Astrocyte of the spinal cord (primary cell): ENCODE data around the gene TMC3.

Source experiments
- DNase-seq: peaks from one replicate; pipeline ENCODE4 v3.0.0; 2011; ENCODE audit warnings: low read depth, low spot score
- H3K4me3 ChIP-seq: 2 replicates; pipeline ENCODE4 v1.5.1; 2011; ENCODE audit warnings: low read depth, mild to moderate bottlenecking, low read length, moderate library complexity
- in situ Hi-C: cut with HindIII; loops from 2 replicates; pipeline ENCODE4 v1.10.0; 2017; ENCODE audit warnings: low sequenced_read_pairs
- TF ChIP-seq, protein P1 (sequence below): IDR thresholded peaks from 2 replicates; pipeline ENCODE4 v1.5.1; 2012; ENCODE audit warnings: low read depth, mild to moderate bottlenecking, low read length, inconsistent platforms

TMC3 gene

DNA sequence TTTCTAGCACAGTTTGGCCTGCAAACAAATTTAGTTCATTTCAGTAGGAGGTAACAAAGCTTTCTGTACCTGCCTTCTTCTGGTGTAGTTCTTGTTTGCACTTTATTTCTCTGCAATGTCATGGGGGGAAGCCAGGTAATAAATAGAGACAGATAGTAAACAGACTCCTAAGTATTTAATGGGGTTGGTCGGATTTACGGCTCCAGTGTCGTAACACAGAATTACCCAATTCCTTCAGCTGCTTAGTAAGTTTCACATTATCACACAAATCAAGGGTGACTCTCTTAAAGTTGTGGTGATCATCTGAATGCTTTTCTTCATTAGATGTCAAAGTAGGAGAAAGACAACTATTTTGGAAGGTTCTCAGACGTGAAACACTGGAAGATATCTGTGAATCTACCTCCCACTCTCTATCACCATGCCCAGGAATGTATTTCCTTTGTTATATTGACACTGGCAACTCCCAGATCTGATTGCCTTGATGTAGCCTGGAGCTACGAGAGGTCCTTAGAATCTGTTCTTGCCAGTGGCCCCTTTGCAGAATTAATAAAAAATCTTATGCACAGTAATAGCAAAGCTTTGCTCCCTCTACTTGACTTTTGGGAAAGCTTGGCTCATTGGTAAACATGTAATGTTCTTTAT lies 25.0 kb upstream of the TMC3 start:
- TF ChIP-seq, protein P1, sequence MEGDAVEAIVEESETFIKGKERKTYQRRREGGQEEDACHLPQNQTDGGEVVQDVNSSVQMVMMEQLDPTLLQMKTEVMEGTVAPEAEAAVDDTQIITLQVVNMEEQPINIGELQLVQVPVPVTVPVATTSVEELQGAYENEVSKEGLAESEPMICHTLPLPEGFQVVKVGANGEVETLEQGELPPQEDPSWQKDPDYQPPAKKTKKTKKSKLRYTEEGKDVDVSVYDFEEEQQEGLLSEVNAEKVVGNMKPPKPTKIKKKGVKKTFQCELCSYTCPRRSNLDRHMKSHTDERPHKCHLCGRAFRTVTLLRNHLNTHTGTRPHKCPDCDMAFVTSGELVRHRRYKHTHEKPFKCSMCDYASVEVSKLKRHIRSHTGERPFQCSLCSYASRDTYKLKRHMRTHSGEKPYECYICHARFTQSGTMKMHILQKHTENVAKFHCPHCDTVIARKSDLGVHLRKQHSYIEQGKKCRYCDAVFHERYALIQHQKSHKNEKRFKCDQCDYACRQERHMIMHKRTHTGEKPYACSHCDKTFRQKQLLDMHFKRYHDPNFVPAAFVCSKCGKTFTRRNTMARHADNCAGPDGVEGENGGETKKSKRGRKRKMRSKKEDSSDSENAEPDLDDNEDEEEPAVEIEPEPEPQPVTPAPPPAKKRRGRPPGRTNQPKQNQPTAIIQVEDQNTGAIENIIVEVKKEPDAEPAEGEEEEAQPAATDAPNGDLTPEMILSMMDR = no peak
- no peak overlapping the region for H3K4me3 ChIP-seq
- in situ Hi-C loops = no loop called here
- no peak for DNase-seq

DNA sequence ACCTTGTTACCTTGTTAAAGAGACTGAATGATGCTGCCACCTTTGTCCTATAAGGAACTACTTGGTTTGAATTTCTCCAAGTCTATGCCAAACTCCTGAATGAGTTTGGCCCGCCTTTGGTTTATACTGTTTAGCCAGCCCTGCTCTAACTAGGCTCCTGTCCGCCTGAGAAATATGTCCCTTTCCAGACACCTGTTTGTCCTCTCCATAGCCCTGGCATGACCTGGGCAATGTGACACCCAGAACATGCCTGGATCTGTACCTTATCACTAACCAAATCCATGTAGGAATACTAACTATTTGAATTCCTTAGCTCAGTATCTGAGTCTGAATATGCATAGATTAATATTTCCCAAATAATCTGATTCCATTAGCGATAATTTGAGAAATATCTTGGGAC lies 24.4 kb upstream of the TMC3 start:
- no peak overlapping the region for H3K4me3 ChIP-seq
- no peak for DNase-seq
- TF ChIP-seq, protein P1 = no peak
- in situ Hi-C loops = no loop called here

DNA sequence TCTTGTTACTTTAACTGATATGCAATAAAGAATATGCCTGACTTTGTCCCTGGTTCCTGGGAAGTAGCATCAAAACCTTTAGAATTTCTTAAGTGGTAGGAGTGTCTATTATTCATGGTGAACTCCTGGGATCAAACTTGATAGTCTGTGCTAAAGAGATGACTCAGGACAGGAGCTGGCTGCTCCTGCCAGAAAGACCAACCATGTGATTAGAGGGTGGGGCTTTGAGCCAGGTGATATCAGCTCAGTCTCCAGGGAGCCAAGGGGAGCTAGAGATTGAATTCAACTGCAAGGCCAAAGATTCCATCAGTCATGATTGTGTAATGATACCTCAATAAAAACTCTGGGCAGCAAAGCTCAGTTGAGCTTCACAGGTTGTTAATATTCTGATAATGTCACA lies 20.6 kb upstream of the TMC3 start:
- TF ChIP-seq, protein P1 = no peak
- no peak overlapping the region for H3K4me3 ChIP-seq
- no peak for DNase-seq
- in situ Hi-C loops = no loop called here

DNA sequence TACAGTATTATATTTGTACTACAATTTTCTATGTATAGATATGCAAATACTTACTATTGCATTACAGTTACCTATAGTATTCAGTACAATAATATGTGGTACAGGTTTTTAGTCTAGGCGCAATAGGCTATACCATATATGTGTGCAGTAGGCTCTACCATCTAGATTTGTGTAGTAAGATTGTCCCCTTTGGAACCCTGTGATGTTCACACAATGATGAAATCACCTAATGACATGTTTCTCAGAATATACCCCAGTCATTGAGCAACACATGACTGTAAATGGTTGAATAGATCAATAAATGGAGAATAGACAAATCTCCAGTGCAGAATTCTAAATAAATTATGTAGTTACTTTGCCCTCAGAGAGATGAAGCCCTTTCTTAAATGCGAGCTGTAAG lies 17.6 kb upstream of the TMC3 start:
- H3K4me3 ChIP-seq = no peak overlapping the region
- in situ Hi-C loops = no loop called here
- TF ChIP-seq, protein P1 = no peak
- no peak for DNase-seq

DNA sequence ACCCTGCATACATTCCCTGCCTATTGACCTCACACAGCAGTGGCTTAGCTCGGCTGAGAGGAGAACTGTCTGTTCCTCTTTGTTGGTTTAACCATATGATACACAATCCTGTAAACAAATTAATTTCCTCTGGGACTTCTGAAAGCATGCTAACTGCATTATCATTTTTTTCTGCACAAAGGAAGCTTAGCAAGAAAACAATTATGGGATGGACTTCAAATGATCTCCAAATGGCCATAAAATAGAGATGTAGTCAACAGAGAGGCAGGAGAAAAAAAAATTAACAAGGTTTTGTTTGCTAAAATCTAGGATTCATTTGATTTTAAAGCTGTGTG lies 14.4 kb upstream of the TMC3 start:
- DNase-seq = no peak
- H3K4me3 ChIP-seq = no peak overlapping the region
- TF ChIP-seq, protein P1 = no peak
- in situ Hi-C loops = no loop called here

DNA sequence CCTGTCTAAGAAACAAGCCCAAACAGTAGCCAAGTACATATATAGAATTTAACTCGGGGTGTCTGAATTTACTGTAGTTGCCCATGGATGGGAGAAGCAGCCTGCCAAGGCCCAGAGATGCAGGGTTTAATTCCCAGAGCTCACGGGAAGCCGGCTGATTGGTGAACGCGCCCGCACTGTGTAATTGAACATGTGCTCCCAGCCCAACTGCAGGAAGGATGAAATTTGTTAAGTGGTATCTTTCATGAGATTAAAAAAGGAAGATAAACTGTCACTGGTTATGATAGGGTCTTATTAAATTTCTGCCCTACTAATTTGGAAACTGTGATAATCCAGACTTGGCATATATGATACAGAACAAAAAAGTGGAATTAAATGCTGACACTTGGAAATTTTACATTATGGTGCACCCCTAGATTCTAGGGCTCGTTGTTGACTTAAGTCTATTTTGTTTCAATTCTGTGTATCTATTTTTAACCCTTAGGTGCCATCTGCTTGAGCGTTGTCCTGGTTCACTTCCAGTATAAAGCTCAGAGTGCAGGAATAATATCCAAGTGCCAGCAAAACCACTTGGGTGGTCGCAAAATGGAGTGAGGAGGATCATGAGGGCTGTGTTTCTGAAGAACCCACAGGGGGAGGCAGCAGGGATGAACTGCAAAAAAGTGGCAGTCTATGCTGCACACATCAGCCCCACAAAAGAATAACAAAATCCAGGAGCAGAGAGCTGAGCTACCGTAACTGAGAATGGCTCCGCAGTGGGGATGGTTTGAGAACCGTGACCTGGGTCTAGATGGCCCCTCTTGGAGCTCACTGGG lies 13.8 kb upstream of the TMC3 start:
- TF ChIP-seq, protein P1 = no peak
- in situ Hi-C loops = no loop called here
- H3K4me3 ChIP-seq = no peak overlapping the region
- no peak for DNase-seq
